H4 (cell line): ENCODE results near the gene RNF157. TPM values are rescaled to one million over a fixed set of nuclear protein-coding genes. Genes with fewer than 3 reads are reported as not detected.

ENCODE experiments used
- DNase-seq: peaks from one replicate; pipeline ENCODE4 v3.0.0-alpha.2; 2015; ENCODE audit warnings: low spot score
- total RNA-seq: library from RNA; depleted of rRNA; stranded (reverse); fragments of >200 nt; shearing (Covaris generic); gene quantifications from 2 replicates; pipeline ENCODE4 v1.2.3, GENCODE V29; 2014

Gene RNF157
- total RNA-seq, 1 experiment from 2014 or later: 7.8 TPM

DNA sequence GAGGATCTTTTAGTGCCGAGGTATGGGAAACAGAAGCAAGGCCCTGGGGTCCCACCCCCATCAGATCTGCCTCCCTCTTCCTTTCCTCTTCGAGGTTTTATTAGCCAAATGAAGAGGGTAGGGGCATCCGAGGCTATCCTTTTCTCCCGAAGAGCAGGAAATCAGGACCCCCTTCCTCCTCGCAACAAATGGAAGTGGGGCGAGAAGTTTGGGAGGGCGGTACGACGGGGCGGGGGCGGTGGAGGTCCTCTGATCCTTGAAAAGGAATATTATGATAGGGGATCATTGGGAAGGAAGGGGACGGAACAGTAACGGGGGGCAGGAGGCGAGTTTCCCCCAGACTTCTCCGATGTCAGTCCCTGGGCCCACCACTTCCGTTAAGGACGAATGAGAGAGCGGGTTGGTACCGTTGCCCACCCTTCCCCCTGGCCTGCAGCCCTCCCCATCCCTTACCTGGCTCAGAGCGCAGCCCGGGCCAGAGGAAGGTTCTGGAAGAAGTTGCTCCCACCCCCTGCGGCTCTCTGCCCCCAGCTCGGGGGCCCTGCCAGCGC, 99.6 kb downstream of the RNF157 start:
- no peak for DNase-seq

GRCh38 chr17:76139801-76140660, 100.3 kb downstream of the RNF157 start:
- DNase-seq: no peak

DNA sequence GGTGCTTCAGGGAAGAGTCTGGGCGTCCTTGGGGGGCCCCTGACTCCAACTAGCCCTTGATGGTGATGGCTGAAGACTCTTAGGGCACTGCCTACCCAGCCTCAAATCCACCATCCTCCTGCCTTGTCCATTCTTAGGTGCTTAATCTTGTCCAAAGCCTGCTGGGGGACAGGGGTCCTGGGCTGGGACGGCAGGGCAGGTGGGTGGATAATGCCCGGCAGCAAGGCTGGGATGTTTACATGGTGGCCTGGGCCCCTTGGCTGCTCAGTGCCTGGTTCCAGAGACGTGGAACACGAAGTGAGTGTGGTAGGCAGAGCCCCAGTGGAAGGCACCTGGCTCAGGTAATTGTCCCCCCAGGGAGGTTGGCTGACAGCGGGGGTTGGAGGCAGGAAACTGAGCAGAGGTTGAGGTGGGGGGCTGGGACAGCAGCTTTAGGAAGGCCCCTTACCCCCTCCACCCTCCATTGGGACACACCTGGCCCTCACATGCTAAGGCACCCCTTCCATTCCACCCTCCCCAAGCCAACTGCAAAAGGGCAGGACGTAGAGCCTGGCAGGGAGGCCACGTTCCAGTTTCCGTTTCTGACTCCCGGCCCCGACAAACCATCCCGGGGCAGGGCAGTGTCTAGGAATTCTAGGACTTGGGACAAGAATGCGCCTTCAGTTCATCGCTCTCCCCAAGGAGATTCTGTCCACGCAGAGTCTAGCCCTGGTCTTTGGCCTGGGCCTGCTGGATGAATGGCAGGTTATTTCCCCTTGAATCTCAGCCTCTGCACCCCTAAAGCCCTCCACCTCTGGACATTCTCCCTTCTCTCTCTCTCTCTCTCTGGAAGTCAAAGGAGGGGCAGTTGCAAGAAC, 101.2 kb downstream of the RNF157 start:
- no peak for DNase-seq

DNA sequence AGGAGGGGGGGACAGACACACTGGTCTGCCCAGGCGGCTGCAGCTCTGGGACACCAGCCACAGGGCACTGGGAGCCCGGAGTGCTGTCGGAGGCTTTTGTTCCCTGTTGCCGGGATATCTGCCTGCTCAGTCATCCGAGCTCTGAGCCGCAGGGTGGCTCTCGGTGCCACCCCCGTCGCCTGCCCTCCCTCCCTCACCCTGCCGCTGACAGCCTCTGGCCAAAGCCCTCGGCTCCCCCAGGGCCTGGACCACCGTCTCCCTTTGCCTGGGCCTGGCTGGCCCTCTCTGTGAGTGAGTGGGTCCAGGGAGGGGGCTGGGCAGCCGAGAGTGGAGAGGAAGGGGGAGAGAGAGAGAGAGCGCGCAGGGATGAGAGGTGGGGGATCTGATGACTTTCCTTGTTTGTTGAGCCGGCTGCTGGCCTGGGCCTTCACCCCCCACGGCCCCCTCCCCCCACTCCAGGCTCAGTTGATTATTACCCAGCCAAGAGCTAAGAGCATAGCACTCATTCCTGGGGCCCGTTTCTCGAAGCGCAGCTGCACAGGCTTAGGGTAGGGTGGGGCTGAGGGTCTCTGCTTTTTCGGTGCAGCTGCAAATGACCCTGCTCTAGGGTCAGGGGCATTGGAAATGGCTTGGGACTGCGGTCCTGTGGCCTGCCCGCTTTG, 101.9 kb downstream of the RNF157 start:
- DNase-seq: no peak

DNA sequence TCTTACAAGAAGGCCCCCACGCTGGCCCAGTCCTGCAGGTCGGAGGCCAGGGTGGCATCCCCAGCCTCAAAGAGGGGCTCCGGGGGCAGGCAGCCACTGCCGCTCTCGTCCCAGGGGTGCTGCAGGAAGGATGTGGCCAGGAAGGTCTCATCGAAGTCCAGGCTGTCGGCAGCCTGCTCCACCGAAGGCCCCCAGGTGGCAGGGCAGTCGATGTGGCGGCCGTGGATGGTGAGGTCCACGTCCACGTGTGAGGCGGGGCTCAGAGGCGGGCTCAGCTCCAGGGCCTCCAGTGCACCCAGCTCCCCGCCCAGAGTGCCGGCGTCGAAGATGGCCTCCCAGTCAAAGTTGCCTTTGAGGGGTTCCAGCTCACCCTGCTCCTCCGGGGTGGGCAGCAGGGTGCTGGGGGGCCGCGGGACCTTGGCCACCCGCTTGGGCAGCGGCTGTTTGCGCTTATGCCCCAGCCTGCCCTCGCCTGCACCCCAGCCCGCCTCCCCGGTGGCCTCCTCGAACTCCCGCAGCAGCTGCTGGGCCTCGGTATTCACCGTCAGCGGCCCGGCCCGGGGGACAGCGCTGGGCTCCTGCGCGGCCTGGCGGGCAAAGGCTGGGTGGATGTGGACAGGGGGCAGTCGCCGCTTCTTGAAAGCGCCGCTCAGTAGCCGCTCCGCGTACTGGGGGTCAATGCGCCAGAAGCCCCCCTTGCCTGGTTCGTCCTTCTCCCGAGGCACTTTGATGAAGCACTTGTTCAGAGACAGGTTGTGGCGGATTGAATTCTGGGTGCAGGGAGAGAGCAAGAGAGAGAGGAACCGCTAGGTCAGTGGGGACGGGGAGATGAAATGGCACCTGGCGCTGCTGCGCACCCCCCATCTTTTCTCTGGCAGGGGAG, 102.7 kb downstream of the RNF157 start:
- no peak for DNase-seq

- no peak for DNase-seq
Observed at GRCh38 chr17:76137001-76137350, 103.3 kb downstream of the RNF157 start.

GRCh38 chr17:76136276-76137000, 103.9 kb downstream of the RNF157 start:
- no peak for DNase-seq

DNA sequence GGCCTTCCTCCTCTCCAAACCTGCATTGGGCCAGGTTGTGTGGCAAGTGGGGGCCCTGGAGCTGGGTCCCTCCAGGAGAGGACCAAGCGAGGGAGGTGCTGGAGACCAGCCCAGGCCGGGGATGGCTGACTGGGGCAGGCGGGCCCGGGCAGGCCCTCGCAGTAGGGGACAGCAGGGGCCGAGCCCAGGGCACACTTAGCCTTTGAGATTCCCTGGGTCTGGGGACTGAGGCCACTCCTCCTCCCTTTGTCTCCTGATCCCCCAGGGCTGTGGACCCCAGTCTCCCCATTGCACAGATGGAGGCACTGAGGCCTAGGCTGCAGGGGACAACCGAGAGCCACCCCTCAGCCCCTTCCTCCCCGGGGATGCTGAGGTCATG, 104.5 kb downstream of the RNF157 start:
- DNase-seq: no peak

- DNase-seq: no peak
Observed at GRCh38 chr17:76134911-76135809, 105.1 kb downstream of the RNF157 start.

GRCh38 chr17:76132574-76133338, 107.5 kb downstream of the RNF157 start:
- no peak for DNase-seq

DNA sequence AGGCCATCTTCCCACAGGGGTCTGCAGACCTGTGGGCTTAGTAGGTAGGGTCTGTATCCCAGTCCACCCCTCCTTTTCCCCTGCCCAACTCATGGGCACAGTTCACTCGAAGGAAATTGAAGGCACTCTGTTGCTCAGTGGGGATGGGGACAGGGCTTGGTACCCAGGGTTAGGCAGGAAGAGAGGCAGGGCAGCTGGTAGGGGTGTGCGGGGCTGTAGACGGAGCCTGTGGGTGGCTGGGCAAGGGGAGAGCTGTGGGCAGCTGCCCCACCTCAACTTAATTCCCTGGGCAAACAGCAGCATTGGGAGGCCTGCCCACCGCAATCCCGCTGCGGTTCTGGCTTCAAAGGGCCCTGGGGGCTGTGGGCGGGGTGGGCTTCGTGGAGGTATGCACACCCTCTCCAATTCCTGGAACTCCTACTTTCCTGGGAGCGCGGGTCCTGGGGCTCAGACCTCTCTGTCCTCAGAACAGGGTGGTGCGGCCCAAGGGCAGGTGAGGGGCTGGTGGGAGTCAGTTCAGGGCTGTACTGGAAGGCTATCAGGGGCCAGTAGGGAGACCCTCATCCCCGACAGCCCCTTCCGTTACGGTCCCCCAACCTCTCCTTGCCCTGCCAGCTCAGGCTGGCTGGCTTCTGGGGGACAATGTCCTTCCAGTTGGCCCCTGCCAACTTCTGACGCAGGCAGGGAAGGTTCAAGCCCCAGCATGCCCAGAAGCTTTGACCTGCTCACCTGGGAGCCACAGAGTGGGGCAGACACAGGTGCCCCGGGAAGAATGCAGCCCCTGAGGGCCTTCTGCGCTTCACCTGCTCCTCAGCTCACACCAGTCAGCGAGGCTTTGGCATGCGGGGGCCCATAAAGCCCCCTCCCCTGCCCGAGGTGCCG, 108.4 kb downstream of the RNF157 start:
- no peak for DNase-seq

DNA sequence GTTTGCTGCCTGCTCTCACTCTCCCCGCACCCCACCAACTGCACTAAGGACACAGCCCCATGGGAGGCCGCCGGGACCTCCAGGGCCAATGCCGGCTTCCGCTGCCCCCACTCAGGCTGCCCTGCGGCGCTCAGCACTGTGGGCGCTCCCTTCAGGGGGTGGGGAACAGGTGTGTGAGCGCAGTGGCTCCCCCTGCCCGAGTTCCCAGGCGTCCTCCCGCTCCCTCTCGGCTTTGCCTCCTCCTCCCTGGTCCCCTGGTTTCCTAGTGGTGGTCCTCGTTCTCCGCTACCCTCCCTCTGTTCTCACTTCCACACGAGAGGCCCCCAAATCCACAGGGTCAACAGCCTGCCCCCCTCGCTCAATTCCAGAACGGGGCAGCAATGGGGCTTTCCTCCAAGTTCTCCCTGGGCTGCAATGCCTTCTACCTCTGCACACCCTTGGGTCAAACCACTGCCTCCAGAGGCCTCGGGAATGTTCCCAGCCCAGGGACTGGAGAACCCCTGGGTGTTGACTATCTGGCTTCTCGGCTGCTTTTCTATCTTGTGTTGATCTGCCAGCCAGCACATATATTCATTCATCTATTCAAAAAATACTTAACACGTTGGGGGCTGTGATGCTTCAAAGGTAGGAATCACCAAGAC, 109.1 kb downstream of the RNF157 start:
- no peak for DNase-seq

DNA sequence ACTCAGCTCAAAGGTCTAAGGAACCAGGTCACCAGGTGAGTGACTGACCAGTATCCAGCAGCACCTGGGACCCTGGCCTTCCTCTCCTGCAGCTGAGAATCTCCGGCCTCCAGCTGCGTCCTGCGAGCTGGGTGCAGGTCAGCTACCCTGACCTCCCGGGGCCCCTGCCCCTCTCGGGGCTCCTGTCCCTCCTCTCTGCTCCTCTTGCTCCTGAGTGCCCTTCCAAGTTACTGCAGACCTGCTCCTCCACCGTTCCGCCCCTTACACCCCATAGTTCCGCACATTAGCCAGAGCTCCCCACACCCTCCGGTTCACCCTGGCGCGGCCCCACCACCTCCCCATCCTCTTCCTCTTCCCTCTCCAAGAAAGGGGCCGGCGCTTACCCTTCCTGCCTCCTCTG, 109.8 kb downstream of the RNF157 start:
- no peak for DNase-seq

- no peak for DNase-seq
Observed at GRCh38 chr17:76125922-76126321, 114.4 kb downstream of the RNF157 start.

GRCh38 chr17:76125391-76125675, 115.0 kb downstream of the RNF157 start:
- DNase-seq: no peak

- no peak for DNase-seq
Observed at GRCh38 chr17:76124582-76125390, 115.5 kb downstream of the RNF157 start.
